HG03571 (cell line): ENCODE measurements around the gene FER.
"Not testable (repeated sequence)": the region's sequence is repeated elsewhere in the genome, so short reads cannot be mapped to it uniquely, and the experiment has no call there.

ENCODE experiments used
- ATAC-seq: cut with Tn5 transposase; IDR thresholded peaks from one replicate; pipeline ENCODE4 v1.9.1; 2021; ENCODE audit not compliant: unreplicated experiment

The FER gene

DNA sequence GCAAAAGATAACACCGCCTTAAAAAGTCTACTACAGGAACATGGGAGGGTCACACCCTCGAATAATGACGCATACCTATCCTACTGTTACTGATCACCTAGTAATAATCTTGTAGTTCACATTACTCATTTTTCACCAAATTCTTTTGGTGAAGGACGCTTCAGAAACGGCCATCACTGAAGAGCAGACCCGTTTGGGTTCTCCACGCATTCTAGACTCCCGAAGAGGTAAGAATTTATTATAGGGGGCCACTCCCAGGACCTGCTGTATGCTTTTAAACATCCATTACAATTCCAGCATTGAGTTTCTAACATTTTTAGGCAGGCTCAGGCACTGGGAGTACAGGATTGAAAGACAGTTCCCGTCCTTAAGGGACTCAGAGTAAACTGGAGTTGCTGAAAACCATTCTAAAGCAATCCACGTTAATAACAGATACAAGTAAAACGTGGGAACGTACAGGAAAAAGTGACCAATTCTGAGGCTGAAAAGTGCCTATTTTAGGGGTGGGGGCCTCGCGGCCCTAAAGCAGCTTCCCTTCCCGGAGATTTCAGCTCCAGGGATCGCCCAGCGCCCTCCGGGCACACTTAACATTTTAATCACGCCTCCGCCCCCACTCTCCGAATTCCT lies at the start of gene FER:
Gene FER (plus strand): TSS at position 124 of the 627 bp plus-strand sequence. CDS start 50,286 bp downstream, outside the sequence.
- peak; percentile 26 for ATAC-seq

DNA sequence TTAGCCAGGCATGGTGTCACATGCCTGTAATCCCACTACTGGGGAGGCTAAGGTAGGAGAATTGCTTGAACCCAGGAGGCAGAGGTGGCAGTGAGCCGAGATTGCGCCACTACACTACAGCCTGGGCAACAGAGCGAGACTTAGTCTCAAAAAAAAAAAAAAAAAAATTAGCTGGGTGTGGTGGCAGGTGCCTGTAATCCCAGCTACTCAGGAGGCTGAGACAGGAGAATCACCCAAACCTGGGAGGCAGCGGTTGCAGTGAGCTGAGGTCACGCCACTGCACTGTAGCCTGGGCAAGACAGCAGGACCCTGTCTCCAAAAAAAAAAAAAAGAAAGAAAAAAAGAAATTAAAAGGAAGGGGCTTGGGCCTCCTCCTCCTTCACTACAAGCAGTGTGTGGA lies 47.3 kb upstream of the FER start:
- not testable (repeated sequence) for ATAC-seq

DNA sequence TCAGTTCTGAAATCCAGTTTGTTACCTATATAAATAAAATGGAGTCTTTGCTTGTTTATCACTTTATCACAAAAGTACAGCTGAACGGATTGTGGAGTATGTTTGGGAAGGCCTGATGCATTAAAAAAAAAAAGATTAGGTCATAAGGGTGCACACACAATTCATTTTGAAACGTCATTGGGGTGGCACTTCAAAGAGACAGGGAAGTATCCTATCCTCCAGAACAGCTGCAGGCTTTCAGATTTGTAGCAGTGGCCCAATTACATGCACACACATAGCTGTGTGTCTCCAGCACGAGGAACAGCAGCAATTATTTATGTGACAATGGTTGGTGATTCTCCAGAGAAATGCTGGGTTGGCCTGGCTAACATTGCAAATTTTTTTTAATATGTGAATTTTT lies 46.8 kb upstream of the FER start:
- ATAC-seq = no peak

DNA sequence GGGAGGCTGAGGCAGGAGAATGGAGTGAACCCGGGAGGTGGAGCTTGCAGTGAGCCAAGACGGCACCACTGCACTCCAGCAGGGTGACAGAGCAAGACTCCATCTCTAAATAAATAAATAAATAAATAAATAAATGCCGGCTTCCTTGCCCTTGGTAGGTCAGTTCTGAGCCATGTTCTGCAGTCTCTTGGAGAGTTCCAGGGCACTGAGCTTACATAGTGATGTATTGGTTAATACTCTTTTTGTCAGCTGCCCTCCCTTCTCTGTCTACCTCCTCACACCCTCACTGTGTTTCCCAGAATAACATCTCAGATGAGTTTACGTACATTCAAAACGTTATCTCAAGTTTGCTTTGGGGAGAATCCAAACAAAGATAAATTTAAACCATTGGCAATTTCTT lies 45.2 kb upstream of the FER start:
- no peak for ATAC-seq

DNA sequence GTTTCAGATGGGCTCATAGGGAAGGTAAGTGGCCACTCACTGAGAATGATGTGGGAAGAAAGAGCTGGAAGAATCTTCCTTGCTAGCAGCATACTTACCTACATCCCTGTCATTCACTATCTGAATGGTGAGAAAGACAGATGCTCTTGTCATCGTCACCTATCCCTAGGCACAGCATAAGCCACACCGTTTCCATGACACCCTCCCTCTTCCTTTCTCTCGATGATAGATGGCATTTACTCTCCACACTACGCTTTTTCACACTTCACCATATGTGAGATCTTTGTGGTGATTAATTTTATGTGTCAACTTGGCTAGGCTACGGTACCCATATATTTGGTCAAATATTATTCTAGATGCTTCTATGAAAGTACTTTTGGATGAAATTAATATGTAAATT lies 44.4 kb upstream of the FER start:
- no peak for ATAC-seq

DNA sequence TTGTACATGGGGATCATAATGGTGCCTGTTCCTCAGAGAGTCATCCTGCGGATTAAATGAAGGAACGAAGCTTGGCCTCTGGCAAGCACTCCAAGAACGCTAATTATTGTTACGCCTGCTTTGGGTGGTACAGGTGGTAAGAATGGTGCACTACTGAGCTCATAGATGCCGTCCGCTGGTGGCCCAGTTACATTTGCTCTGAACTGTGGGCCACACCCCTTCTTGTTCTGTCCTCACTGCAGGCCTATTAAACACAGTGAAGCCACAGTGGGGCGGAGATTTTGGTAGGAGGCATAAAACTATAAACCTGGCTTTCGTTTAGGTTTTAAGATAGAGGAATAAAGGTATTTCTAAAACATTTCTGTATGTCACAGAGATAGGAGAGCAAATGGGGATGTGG lies 40.6 kb upstream of the FER start:
- ATAC-seq = no peak

DNA sequence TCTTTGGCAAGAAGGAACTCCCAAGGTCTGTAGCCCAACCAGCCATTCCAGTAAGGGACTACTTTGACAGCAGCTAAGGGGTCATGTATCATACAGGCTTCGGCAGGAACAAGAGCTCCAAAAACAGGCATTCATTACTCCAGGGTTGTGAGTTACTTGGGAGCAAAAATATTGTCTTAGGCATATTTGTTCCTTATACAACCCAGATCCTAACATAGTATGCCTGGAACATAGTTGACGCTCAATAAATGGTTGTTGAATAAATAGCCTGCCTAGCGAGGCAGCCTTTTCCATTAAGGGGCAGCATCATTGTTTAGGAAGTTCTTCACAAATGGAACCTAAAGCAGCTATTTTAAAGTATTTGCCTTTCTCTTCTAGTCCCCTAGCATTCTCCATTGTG lies 35.8 kb upstream of the FER start:
- no peak for ATAC-seq

DNA sequence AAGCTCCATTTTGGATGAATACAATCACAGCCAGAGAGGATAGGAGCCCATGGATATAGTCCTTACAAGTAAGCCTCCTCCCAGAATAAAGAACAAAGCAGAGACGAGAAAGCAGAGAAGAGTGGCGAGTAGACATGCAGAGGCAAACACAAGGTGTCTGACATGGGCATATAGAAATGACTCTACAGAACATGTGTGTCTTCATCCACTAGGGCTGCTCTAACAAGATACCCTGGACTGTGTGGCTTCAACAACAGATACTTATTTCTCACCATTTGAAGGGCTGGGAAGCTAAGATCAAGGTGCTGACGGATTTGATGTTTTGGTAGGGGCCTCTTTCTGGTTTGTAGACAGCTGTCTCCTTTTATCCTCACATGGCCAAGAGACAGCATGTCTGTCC lies 32.3 kb upstream of the FER start:
- ATAC-seq = no peak

DNA sequence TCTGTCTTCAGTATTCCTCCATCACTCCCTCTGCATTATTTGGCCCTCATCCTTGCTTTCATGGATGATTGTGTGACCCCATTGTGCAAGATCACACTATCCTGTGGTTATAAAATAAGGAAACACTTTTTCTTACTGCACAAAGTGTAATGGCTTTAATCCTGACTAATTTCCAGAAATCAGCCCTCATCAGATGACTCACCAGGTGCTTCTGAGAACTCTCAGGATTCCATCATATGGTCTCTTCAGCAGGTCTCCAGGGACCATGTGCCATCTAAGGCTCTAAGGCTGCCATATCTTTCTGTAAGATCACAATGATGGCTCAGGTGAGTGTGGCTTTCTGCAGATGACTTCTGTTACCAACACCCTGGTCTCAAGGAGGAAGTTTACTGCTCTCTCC lies 27.3 kb upstream of the FER start:
- peak; percentile 95 for ATAC-seq

DNA sequence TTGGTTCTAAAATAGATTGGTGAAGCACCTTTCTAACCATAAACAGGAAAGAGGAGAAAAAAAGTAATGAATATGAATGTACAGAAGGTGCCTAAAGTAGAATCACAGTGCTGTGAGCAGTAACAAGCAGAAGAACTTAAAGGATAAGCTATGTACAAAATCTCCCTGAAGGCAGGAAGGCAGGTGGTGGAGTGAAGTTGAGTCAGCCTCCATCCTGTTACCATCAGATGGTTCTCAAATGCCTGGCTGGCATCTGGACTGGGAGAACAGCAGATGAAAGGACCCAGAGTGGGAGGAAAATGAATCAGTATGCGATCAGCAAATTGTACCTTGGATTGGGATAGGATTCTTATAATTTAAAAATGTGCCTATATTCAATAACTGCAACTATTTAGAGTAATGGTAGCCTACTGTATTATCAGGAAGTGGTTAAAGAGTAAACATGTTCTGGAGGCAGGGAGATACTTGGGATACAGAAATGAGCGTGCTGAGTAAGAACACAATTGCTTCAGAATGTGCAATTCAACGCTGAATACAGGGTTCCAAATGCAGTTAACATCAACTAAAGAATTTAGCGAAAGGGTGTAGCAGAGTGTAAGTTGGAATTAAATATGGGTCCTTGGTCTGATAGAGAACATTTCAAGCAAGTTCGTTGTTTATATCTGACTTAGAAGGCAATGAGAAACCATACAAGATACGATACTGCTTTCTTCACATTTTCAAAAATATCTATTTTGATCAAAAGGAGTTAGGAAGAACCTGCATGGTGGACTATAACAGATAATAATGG lies 21.1 kb upstream of the FER start:
- ATAC-seq = no peak

DNA sequence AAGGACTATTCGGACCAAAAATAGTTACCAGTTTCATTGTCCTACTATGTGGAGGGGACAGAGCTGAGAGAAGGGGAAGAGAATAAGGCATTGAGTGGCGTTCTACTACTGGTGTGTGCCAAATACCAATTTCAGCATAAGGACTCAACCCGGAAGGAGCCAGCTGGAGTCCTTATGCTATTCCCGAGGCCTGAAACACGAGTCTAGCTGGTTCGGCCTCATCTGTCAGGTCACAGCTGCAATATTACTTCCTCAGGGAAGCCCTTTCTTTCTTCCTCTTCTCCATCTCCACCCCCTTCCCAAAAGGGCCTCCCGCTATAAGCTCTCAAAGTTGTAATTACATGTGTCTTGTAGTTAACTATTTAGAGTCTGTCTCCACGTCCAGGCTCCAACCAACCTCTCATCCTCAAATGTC lies 20.5 kb upstream of the FER start:
- ATAC-seq = no peak

DNA sequence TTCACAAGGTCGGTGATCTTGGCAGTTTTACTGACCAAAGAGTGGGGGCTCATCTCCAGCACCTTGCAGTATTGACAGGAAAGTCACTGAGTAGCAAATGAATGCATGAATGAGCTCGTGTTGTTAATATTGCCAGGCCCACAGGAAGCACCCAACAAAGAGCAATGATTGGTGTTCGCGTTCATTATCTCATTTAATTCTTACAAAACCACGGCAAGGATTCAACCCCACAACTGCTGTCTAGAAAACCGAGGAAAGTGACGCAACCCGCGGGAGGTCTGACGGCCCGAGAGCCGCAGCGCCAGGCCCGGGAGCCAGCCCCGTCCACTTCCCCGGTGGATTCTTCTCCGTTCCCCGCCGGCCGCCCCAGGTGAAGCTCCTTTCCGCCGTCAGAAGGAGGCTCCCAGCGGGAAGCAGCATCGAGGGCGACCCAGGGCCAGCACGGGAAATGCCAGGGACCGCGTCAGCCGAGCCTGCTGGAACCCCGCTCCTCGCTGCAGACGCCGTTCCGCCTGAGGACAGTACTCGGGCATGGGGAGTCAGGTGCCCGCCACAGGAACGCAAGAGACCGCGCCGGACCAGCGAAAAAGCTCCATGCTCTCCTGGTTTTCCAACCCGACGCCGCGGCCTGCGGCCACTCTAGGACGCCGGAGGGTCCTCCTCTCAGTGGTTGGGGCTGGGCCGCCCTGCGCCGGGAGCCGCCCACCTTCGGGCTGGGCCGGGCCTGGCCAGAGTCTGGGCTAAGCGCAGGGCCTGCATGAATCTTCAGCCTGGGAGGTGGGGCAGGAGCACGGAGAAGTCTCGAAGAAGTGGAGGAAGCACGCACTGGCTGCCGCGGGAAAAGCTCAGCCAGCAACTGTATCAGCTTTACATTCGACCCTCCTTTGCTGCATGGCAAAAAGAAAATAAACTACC lies 19.8 kb upstream of the FER start:
- peak; percentile 68 for ATAC-seq

DNA sequence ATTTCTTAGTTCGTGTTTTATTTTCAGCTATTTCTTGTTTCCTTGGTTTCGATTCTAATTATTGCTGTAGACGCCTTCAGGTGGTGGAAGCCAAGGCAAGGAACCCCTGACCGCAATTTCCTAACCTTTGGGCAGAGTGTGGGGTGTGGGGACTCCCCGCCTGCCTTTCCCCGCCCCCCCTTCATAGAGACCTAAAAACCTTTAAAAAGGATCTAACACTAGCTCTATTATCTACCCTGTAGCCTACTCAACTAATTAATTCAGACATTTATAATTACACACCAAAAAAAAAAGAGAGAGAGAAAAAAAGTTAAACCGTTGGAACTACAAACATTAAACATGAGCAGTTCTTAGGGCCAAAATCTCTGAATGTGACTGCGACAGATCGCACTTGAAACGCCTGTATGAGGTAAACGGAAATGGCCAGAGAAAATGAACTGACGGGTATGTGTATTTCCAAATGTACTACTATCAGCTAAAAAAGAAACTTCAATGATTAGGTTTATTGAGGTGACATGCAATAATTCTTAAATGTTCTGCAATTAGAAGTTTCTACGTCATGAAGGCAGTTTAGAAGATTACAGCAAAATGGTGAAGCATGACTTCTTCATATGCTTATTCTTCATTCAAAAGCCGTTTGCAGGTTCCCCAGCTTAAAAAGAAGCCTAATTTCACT lies 19.0 kb upstream of the FER start:
- ATAC-seq = peak; percentile 28

DNA sequence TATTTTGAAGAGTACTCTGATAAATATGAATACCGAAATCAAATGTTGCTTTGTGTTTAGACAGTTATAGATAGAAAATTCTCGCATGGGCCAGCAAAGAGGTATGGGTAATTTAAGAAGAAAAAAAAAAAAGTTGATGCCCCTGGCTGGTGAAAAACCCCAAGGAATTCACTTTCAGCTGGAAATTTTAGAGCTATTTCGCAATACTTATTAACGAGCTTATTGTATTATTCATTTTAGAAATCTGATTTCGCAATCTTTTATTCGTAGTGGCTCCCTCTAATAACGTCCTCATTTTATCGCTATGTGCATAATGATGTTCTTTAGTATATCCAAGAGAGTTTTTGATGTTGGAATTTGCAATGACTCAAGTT lies 18.5 kb upstream of the FER start:
- ATAC-seq = no peak

DNA sequence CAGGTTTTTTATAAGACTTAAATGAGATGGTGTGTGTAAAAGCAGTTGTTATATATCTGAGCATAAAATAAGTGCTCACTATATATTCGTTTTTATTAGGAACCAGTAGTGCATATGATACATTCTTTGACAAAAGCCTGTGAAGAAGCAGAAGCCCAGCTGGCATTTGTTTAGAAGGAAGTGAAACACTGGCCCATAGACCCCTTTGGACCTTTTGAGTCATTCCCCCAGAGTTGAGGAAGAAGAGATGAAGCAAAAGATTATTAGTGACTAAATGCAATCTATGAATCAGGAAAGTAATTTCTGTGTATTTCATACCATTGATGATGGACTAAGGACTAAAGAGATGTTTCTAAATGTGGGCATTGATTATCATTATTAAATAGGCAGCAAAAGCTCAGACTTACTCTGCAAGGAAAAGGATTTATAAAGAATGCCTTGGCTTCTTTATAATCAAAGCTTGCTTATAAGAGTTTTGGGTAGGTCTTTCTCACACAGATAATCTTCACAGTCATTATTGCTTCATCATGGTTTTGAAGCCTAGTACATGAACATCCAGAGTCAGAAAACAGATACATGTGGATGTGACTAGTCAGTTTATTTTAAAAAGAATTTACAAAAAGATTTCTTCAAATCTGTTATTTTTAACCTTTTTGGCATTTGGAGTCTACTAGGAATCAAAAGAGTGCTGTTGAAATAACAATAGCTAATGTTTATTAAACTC lies 16.9 kb upstream of the FER start:
- ATAC-seq = peak; percentile 53

DNA sequence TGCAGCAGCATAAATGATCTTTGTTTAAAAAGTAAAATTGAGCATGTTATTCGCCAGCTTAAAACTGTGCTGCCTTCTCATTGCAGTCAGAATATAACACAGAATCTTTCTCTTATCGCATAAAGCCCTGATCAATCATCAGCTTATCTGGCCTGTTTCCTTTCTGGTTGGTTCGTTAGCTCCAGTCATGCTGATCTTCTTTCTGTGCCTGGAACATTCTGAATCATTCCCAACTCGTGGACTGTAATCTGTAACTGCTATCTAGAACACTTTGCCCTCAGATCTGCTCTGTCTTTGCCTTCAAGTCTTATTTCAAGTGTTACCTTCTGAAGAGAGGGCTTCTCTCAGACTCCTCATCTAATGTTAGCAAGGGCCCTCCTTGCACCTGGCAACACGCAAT lies 11.9 kb upstream of the FER start:
- no peak for ATAC-seq

DNA sequence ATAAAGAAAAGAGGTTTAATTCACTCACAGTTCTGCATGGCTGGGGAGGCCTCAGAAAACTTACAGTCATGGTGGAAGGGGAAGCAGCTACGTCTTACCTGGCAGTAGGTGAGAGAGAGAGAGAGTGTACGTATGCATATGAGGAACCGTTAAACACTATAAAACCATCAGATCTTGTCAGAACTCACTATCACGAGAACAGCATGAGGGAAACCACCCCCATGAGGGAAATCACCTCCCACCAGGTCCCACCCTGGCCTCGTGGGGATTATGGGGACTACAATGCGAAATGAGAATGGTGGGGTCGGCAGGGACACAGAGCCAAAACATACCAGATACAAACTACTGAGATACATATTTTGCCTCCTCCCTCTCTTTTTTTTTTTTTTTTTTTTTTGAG lies 10.8 kb upstream of the FER start:
- ATAC-seq = no peak

DNA sequence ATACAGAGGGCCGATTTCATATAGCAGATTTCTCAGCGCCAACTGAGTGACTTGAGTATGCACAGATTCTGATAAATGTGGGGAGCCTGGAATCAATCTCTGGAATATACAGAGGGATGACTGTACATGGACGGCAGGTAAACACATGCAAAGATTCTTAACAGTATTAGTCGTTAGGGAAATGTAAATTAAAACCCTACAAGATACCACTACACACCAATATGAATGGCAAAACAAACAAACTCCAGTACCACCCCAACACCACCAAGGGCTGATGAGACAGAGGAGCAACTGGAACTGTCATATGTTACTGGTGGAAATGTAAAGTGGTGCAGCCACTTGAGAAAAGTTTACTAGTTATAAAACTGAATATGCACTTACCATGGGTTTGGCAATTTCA lies 8.3 kb upstream of the FER start:
- ATAC-seq = no peak

DNA sequence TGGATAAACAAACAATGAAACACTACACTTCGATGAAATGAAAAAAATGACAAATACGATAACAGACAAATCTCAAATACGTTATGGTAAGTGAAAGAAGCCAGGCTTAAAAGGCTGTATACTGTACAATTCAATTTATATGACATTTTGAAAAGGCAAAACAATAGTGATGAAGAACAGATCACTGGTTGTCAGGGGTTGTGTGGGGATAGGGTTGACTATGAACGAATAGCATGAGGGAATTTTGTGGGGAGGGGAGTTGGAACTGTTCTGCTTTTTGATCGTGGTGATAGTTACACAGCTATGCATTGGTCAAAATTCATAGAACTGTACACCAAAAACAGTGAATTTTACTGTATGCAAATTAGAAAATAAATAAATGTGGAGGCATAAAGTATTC lies 7.8 kb upstream of the FER start:
- ATAC-seq = no peak

DNA sequence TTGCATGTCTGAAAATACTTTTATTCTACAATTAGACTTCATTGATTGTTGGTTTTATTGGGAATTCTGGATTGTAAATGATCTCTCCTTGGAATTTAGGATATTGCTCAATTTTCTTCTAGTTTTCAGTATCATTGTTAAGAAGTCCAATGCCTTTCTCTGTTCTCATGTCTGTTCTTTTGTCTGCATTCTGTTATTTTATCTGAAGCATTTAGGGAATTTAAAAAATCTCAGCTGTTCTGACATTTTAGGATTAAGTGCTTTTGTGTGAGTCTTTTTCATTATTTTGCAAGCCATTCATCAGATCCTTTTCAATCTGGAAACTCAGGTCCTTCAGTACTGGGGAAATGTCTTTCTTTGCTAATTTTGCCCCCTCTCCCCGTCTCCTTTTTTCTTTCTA lies 4.4 kb upstream of the FER start:
- no peak for ATAC-seq

DNA sequence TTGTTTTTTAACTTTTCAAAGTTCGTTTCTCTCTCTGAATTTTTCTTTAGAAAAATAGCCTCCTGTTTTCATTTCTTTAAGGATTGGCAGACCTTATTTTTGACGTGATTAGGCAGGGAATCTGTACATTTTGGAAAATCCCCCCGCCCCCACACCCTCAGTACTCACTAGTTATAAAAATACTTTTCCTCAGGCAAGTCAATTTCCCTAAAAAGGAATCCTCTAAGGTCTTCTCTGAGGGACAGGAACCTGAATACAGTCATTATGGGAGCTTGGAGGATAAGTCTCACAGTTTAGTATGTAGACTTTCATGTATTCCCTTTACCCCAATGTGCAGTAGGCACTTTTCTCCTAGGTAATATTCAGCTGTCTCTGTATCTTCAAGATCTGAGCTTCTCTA lies 3.9 kb upstream of the FER start:
- no peak for ATAC-seq
